Loucy (cell line): ENCODE measurements around the gene AGAP1.

Source experiments
- EZH2phosphoT487 ChIP-seq: fragments of 200-600 bp; IDR thresholded peaks from 2 replicates; pipeline ENCODE4 v1.6.1; 2018; ENCODE audit warnings: antibody characterized with exemption, mild to moderate bottlenecking, moderate library complexity, borderline replicate concordance
- TF ChIP-seq, protein P1 (sequence below): fragments of 200-600 bp; sonication (generic); conservative IDR thresholded peaks from 2 replicates; pipeline ENCODE4 v1.5.1; 2014; ENCODE audit warnings: mild to moderate bottlenecking, antibody characterized with exemption, low read length

- TF ChIP-seq, protein P1, sequence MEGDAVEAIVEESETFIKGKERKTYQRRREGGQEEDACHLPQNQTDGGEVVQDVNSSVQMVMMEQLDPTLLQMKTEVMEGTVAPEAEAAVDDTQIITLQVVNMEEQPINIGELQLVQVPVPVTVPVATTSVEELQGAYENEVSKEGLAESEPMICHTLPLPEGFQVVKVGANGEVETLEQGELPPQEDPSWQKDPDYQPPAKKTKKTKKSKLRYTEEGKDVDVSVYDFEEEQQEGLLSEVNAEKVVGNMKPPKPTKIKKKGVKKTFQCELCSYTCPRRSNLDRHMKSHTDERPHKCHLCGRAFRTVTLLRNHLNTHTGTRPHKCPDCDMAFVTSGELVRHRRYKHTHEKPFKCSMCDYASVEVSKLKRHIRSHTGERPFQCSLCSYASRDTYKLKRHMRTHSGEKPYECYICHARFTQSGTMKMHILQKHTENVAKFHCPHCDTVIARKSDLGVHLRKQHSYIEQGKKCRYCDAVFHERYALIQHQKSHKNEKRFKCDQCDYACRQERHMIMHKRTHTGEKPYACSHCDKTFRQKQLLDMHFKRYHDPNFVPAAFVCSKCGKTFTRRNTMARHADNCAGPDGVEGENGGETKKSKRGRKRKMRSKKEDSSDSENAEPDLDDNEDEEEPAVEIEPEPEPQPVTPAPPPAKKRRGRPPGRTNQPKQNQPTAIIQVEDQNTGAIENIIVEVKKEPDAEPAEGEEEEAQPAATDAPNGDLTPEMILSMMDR = no peak
- no peak for TF ChIP-seq EZH2phosphoT487
Measured at GRCh38 chr2:235945608-235946140, 451.8 kb downstream of the AGAP1 start.
